GM12891 (cell line): ENCODE data around the gene SDHB.
A peak's percentile ranks its signal among the peaks of the same experiment; 100 is the strongest.

Experiments
- DNase-seq: peaks from one replicate; pipeline ENCODE4 v3.0.0; 2011; ENCODE audit warnings: low spot score; ENCODE audit not compliant: insufficient read length
- FAIRE-seq: peaks from 2 replicates; lab custom pipeline; 2011; peaks lifted over from hg19 to GRCh38; lab: Jason Lieb, UNC
- PAX5 ChIP-seq: IDR thresholded peaks from 2 replicates; pipeline ENCODE4 v1.6.1; 2011; ENCODE audit warnings: low read length, moderate library complexity, mild to moderate bottlenecking; ENCODE audit not compliant: insufficient read depth, severe bottlenecking
- POLR2A ChIP-seq: IDR thresholded peaks from 2 replicates; pipeline ENCODE4 v1.6.1; 2011; ENCODE audit warnings: low read depth, low read length, control low read depth
- POLR2AphosphoS5 ChIP-seq: IDR thresholded peaks from 2 replicates; pipeline ENCODE4 v1.6.1; 2011; ENCODE audit warnings: low read depth, low read length, control low read depth
- POU2F2 ChIP-seq: IDR thresholded peaks from 2 replicates; pipeline ENCODE4 v1.6.1; 2011; ENCODE audit warnings: low read depth, mild to moderate bottlenecking, control low read depth, low read length, moderate library complexity
- SPI1 ChIP-seq: IDR thresholded peaks from 2 replicates; pipeline ENCODE4 v1.6.1; 2011; ENCODE audit warnings: low read depth, low read length, control low read depth
- TAF1 ChIP-seq: IDR thresholded peaks from 2 replicates; pipeline ENCODE4 v1.6.1; 2011; ENCODE audit warnings: low read depth, low read length, control low read depth

The SDHB gene

GRCh38 chr1:17047924-17048323, 5.9 kb downstream of the SDHB start:
- TF ChIP-seq POU2F2 (no peak), SPI1 (peak; percentile 22; the same call in 1 of the 2 replicates)
- DNase-seq = no peak
- FAIRE-seq = no peak

- no peak for DNase-seq
- FAIRE-seq = no peak
- TF ChIP-seq PAX5 = no peak
- no peak for TF ChIP-seq POU2F2
- TF ChIP-seq POLR2AphosphoS5 = no peak
- TF ChIP-seq SPI1 = no peak
- no peak for TF ChIP-seq POLR2A
- no peak for TF ChIP-seq TAF1
Measured at GRCh38 chr1:17046334-17046657, 7.5 kb downstream of the SDHB start.

DNA sequence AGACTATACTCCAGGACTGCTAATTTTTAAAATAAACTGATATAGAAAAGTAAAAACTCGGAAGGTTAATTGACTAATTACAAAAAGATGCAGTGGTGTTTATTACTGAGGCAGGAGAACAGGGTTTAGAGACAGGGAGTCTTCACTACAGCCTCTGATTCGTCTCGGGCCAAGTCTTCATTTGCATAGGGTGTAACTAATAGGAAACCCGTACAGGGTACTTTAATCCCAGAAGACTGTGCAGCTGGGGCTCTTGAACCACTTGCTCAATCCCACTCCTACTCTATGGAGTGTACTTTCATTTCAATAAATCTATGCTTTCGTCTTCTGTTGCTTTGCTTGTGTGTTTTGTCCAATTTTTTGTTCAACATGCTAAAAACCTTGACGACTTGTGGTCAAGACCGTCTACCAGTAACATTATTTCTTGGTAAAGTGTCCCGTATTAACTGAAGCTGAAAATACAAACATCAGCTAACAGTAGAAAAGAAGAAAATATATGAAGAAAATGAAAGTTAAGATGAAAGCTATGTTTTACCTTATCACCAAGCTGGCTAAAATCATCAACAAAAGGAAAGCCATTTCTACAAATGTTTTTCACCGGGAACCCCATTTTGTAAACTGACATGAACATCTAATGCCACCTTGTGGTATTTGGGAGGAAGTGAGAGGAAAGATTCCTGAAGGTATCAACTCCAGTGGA, 8.0 kb downstream of the SDHB start:
- TF ChIP-seq SPI1 (0 out of 2 replicates have a peak, but pooled peaks have one; percentile 34), PAX5 (no peak)
- DNase-seq = no peak
- FAIRE-seq = no peak

GRCh38 chr1:17045150-17045549, 8.7 kb downstream of the SDHB start:
- TF ChIP-seq POLR2A (no peak), POLR2AphosphoS5 (no peak), TAF1 (no peak), POU2F2 (no peak)
- no peak for DNase-seq
- no peak for FAIRE-seq

GRCh38 chr1:17043676-17044075, 10.2 kb downstream of the SDHB start:
- TF ChIP-seq POLR2A = no peak
- TF ChIP-seq POLR2AphosphoS5 = no peak
- TF ChIP-seq TAF1 = no peak
- no peak for TF ChIP-seq SPI1
- TF ChIP-seq PAX5 = no peak
- no peak for TF ChIP-seq POU2F2
- FAIRE-seq = no peak
- DNase-seq = no peak

- TF ChIP-seq POU2F2 (no peak), TAF1 (no peak), PAX5 (no peak), SPI1 (no peak), POLR2A (no peak), POLR2AphosphoS5 (no peak)
- no peak for DNase-seq
- FAIRE-seq = no peak
Measured at GRCh38 chr1:17040135-17040534, 13.7 kb downstream of the SDHB start.

- FAIRE-seq (no peak), DNase-seq (no peak)
- TF ChIP-seq POLR2A (no peak), PAX5 (no peak), TAF1 (no peak), POU2F2 (no peak), SPI1 (no peak), POLR2AphosphoS5 (no peak)
Measured at GRCh38 chr1:17039522-17039921, 14.3 kb downstream of the SDHB start.

GRCh38 chr1:17033481-17033880, 20.4 kb downstream of the SDHB start:
- TF ChIP-seq PAX5 = no peak
- TF ChIP-seq POLR2A = no peak
- TF ChIP-seq TAF1 = no peak
- TF ChIP-seq POLR2AphosphoS5 = no peak
- no peak for TF ChIP-seq POU2F2
- no peak for TF ChIP-seq SPI1
- no peak for FAIRE-seq
- no peak for DNase-seq

DNA sequence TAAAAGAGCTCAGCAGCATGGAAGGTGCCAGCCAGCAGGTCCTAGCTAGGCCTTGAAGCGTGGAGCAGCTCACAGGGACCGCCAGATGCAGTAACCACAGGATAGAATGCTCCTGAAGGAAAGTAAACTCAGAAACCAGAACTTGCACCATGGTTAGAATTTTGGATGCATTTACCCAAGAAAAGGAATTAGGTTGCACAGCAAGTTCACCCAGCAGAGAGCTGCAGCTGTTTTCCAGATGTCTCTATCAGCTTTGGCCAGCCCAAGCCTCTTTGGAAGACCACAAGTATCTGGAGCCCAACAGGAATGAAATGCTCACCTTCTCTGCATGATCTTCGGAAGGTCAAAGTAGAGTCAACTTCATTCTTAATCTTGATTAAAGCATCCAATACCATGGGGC, 21.1 kb downstream of the SDHB start:
- TF ChIP-seq PAX5 = no peak
- no peak for TF ChIP-seq POU2F2
- no peak for TF ChIP-seq TAF1
- no peak for TF ChIP-seq SPI1
- no peak for TF ChIP-seq POLR2A
- no peak for TF ChIP-seq POLR2AphosphoS5
- no peak for DNase-seq

DNA sequence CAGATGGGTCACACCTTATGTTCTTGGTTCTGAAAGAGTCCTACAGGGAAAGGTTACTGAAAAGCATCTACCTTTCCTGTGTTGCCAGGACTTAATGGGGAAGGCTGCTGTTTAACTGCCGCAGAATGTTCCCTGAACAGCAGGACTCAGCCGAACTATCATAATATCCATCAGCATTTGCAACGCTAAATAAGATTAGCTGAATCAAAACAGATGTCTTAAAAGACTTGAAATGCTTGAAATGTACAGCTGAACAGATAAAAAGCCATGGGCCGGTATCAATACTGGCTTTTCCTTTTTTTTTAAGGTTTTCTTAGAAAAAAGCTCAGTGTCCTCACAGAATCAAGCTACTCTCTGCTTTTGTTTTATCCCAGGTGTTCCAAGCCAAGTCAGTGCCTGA, 22.4 kb downstream of the SDHB start:
- FAIRE-seq = no peak
- no peak for DNase-seq
- TF ChIP-seq TAF1 = no peak
- TF ChIP-seq PAX5 = no peak
- TF ChIP-seq POLR2A = no peak
- TF ChIP-seq POU2F2 = no peak
- no peak for TF ChIP-seq SPI1
- no peak for TF ChIP-seq POLR2AphosphoS5

More for the DNA sequence above, 21.1 kb downstream of the SDHB start:
- FAIRE-seq = no peak

- FAIRE-seq (no peak), DNase-seq (no peak)
- TF ChIP-seq POLR2A (no peak), TAF1 (no peak)
Measured at GRCh38 chr1:17030206-17030605, 23.6 kb downstream of the SDHB start.
